HG02943 (cell line): ENCODE data around the gene PRSS21.

Source experiments
- ATAC-seq: cut with Tn5 transposase; IDR thresholded peaks from one replicate; pipeline ENCODE4 v1.9.1; 2021; ENCODE audit warnings: mild to moderate bottlenecking, low read depth, moderate library complexity; ENCODE audit not compliant: unreplicated experiment

PRSS21 gene

GRCh38 chr16:2779151-2779920 lies 37.7 kb upstream of the PRSS21 start:
- ATAC-seq: no peak

DNA sequence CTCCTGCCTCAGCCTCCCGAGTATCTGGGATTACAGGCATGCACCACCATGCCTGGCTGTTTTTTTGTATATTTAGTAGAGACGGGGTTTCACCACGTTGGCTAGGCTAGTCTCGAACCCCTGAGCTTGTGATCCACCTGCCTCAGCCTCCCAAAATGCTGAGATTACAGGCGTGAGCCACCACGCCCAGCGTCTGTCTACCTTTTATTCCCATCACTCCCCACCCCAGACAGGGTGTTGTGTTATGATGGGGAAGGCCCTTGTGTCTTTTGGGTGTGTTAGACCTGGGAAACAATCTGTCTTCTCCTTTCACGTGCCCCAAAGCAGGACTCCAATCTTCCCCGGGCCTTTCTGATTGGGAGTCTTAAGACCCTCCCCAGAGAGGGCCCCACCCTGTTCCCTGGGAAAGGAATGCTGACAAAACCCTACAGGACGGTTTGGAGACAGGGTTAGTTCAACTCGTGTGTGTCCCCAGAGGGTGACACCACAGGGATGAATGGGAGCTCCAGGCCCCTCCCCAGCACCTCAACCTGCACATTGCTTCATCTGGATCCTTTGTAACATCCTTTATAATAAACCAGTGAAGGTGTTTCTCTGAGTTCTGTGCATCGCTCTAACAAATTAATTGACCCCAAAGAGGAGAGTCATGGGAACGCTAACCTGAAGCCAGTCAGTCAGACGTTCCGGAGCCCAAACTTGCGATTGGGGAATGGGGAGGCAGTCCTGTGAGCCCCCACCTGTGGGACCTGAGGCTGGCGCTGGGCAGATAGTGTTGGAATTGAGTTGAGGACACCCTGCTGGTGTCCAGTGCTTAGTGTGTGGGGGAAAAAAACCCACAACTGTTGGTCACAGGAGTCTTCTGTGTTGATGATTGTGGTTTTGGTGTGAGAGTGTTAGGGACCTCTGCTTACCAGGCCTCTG lies 36.8 kb upstream of the PRSS21 start:
- no peak for ATAC-seq

DNA sequence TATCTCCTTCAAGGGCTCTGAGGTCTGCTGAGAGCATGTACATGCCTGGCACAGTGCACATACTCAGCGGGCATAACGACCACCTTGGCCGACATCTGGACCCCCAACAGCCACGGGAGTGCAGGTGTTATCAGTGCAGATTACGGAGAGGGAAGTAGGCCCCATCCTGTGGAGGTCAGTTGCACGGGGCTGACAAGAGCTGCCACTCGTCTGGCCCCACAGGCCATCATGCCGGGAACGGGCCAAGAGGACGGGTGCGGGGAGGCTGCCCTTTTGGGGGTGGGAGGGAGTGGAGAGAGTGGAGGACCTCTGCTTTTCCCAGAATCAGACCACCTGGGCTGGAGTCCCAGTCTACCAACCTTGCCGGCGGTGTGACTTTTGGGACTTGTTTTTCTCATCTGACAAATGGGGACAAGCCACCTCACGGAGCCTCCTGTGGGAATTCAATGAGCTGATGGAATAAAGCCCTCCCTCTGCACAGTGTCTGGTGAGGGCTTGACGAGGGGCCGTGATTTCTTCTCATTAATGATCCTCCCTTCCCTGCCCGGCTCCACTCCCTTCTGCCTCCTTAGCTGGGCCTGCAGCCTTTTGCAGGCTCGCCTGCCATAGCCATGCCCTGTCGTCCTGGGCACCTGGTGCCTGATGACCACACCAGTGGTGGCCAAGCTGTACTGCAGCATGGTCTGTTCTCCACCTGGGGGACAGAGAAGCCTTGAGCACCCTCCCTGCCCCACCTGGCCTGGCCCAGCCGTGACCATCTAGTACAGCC lies 34.3 kb upstream of the PRSS21 start:
- ATAC-seq: no peak

GRCh38 chr16:2783581-2784357 lies 33.3 kb upstream of the PRSS21 start:
- ATAC-seq: no peak

- ATAC-seq: no peak
These were observed 32.5 kb upstream of the PRSS21 start for GRCh38 chr16:2784358-2785100.

- no peak for ATAC-seq
These were observed 31.7 kb upstream of the PRSS21 start for GRCh38 chr16:2785101-2785991.

DNA sequence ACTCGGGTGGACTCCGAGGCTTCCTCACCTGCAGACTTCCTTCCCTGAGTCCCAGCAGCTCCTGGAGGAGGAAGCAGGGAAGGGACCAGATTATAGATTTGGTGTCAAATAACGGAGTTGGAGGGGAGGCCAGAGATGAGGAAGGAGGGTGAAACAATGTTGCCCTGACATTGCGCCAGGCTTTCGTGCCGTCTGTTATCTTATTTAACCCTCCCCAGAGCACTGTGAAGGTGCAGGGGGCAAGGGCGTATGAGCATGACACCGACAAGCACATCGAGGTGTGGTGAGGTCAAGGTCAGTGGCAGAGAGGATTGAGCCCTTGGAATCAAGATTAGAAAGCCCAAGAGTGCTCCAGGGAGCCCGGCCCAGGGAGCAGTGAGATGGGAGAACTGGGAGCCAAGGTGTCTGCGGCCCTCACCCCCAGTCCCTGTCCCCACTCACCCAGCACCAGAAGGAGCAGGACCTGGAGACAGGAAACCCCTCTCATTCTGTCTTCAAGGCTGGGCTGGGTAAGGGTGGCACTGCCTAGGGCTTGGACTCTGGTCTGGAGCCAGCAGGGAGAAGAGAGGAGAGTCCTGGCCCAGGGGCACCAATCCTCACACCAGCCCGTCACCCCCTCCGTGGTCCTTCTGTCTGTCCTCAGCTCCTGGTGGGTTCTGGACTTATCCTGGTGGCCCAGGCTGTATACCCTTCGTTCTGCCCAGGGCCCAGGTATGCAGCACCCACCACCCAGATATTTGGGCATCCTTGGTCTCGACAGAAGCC lies 30.8 kb upstream of the PRSS21 start:
- no peak for ATAC-seq

DNA sequence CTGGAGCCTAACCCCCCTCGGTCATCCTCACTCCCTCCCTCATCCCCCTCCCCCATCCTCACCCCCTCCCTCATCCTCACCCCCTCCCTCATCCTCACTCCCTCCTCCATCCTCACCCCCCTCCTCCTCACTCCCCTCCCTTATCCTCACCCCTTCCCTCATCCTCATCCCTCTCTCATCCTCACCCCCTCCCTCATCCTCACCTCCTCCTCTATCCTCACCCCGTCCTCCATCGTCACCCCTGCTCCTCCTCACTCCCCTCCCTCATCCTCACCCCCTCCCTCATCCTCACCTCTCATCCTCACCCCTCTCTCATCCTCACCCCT lies 30.2 kb upstream of the PRSS21 start:
- ATAC-seq: no peak

GRCh38 chr16:2787406-2787805 lies 29.6 kb upstream of the PRSS21 start, which contains the start of gene PRSS33:
Gene PRSS33, minus strand, starts transcription at chr16:2787560. Its CDS starts 1,013 bp downstream, at chr16:2786547.
- ATAC-seq: no peak

DNA sequence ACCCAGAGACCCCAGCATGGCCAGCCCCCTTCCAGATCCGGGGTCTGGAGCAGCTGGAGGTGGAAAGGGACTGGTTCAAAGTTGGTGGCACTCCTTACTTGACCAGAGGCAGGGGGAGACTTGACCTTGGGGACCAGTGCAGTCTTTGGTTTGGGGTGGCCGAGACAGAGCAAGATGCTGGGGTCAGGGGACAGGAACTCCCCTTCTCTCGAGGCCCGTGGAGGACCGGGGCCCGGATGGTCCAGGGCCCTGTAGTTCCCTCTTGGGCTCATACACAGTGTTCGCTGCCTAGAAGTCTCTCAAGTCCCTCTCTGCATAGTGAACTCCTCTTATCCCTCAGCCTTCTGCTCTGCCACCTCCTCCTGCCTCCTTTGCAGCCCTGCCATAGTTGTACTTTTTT lies 29.1 kb upstream of the PRSS21 start:
- no peak for ATAC-seq

DNA sequence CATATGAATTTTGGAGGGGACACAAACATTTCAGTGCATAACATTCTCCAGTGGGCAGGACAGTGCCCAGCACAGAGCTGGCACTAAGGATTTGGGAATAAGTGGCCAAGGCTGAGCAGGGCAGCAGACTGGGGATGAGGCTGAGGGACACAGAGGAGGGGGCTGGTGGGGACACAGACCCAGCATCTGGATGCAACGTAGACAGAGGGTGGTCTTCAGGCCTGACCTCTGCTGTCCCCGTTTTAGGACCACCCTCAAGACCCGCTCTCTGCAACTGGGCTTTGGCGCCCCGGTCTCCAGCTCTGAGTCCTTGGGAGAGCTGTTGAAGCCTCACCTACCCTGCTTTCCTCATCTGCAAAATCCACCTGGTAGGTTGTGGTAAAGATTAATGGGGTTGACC lies 26.4 kb upstream of the PRSS21 start:
- no peak for ATAC-seq

GRCh38 chr16:2791174-2791573 lies 25.9 kb upstream of the PRSS21 start:
- no peak for ATAC-seq

GRCh38 chr16:2792940-2793339 lies 24.1 kb upstream of the PRSS21 start:
- ATAC-seq: no peak

DNA sequence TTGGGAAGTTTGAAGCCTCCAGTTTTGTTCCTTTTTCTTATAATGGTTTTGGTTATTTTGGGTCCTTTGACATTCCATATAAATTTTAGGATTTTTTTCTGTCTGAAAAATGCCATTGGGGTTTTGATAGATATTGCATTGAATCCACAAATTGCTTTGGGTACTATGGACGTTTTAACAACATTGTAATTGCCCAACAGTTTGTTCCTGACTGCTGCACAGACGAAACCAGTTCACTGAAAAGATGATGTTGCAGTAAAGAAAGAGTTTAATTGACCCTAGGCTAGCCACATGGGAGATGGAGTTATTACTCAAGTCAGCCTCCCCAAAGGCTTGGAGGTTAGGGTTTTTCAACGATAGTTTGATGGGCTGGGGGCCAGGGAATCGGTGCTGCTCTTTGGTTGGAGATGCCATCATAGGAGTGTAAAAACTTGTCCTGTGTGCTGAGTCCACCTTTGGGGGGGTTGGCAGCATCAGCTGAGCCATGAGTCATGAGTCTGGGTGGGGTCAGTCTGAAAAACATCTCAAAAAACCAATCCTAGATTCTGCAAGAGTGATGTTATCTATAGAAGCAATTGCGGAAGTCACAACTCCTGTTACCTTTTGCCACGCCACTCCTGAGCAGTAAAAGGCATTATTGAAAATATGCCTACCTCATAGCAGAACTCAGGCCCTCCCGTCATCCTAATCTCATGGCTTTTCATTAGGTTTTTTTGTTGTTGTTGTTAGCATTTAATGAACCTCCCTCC lies 21.5 kb upstream of the PRSS21 start:
- ATAC-seq: no peak

DNA sequence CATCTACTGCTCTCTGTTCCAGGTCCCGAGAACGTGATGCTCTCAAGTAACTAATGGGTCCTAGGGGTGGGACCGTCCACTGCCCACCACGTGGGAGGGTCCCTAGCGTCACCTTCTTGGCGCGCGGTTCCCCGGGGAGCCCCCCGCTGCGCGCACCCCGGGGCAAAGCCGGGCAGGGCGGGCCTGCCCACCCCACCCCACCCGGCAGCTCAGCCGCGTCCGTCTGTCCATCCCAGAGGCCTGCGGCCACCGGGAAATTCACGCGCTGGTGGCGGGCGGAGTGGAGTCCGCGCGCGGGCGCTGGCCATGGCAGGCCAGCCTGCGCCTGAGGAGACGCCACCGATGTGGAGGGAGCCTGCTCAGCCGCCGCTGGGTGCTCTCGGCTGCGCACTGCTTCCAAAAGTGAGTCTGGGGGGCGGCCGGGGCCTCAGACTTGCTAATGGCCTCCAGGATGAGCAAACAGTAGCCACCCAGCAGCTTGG lies 18.3 kb upstream of the PRSS21 start:
- no peak for ATAC-seq

- no peak for ATAC-seq
These were observed 17.7 kb upstream of the PRSS21 start for GRCh38 chr16:2799205-2799858.

- no peak for ATAC-seq
These were observed 17.2 kb upstream of the PRSS21 start for GRCh38 chr16:2799859-2800226.
